Activated gamma-delta T cell treated with Interleukin-2 at 50 U/mL for 16 hours (primary cell): ENCODE measurements around the gene KRTAP10-5.
"Not testable (repeated sequence)": the region's sequence is repeated elsewhere in the genome, so short reads cannot be mapped to it uniquely, and the experiment has no call there.

ENCODE experiments used
- DNase-seq: peaks from one replicate; pipeline ENCODE4 v3.0.0-alpha.2; 2020

KRTAP10-5 gene

GRCh38 chr21:44571296-44571695 is 9.1 kb downstream of the KRTAP10-5 start:
- no peak for DNase-seq

- DNase-seq: no peak
Observed at GRCh38 chr21:44569861-44570517, 10.4 kb downstream of the KRTAP10-5 start.

DNA sequence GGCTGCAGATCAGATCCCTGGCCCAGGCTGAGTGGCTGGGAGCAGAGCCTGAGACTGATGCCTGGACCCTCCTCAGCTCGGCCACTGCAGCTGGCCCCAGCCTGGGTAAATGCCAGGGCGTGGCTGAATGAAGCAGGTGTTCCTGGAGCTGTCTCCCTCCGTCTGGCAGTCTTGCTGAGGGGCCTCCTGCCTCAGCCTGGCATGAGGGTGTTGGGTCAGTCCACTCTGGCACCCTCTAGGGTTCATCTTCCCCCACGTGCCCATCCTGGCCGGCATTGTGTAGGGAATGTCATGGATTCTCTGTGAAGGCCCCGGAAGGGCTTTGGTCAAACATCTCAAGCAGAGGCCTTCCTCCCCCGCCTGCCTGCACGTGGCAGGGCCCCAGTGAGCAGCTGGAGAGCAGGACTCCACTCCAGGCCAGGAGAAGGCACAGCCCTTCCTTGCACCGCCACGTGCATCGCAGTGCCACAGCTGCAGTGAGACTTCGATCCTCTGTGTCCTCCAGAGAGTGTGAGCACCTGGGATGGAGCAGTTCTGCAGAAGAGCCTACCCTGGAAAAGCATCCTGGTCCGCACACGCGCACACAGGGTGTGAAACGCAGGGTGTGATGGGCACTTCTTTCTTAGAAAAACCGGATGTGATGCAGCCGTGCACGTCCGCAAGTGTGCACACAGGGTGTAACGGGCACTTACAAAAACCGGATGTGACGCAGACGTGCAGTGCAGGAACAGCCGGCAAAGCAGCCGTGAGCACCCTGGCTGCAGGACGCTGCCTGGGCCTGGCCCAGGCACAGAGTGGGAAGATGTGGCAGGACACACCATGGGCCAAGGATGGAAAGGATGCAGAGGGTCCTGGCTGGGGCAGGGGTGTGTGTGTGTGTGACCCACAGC is 11.5 kb downstream of the KRTAP10-5 start:
- no peak for DNase-seq

- DNase-seq: no peak
Observed at GRCh38 chr21:44568261-44568660, 12.1 kb downstream of the KRTAP10-5 start.

DNA sequence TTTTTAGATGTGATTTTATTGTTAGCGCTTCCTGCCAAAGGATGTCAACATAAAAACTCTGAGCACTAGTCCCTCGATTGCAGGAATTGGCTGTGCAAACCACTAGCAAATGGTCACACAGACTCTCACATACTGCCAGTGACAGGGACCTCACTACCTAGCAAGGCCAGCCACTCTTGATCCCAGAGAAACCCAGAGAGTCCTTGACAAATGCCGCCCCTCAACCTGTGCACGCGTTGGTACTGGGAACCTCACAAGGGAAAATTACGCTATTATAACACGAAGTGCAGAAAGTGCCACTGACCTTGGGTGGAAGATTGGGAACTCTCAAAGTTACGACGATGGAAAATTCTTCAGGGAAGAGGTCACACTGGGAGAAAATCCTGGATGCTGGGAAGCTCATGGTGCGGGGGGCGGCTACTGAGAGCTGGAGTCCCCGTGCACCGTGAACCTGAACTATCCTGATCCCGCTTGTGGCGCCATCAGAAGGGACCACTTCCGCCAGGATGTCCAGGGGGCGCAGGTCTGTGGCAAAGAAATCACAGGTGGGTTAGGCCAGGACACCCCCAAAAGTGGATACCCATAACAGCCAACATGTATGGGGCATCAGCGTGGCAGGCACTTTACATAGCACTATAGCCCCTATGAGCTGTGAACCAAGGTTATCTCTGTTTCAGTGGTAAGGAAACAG is 12.8 kb downstream of the KRTAP10-5 start:
- DNase-seq: no peak

DNA sequence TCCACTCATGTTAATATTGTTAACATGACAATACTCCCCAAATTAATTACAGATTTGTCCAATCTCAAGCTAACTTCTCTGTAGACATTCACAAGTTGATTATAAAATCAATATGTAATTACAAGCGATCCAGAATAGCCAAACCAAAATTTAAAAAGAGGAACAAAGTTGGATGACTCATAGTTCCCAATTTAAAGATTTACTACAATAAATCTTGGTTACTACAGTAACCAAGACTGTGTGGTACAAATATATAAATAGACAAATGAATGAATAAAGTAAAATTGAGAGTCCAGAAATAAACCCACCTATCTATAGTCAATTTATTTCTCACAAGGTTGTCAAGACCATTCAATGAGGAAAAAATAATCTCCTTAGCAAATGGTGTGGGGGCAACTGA is 14.0 kb downstream of the KRTAP10-5 start:
- no peak for DNase-seq

- DNase-seq: no peak
Observed at GRCh38 chr21:44564886-44565598, 15.4 kb downstream of the KRTAP10-5 start.

DNA sequence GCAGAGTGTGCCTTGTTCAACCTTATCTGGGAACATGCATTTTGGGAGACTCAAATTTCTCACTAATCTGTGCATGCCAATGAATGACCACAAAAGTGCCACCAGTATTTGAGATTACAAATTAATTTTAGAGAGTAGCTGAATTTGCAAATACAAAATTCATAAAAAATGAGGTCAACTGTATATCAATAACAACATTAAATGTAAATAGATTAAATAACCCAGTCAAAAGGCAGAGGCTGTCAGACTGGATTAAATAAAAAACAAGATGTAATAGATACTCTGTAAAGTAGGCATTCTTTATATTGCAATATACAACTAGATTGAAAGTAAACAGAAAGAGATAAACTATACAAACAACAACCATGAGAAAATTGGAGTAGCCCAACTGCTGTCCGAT is 16.3 kb downstream of the KRTAP10-5 start:
- DNase-seq: no peak

GRCh38 chr21:44558695-44559094 is 21.7 kb downstream of the KRTAP10-5 start, which contains the start of gene KRTAP10-3:
Gene KRTAP10-3 (minus strand): TSS chr21:44558795. CDS start chr21:44558715, 80 bp downstream.
- DNase-seq: no peak

DNA sequence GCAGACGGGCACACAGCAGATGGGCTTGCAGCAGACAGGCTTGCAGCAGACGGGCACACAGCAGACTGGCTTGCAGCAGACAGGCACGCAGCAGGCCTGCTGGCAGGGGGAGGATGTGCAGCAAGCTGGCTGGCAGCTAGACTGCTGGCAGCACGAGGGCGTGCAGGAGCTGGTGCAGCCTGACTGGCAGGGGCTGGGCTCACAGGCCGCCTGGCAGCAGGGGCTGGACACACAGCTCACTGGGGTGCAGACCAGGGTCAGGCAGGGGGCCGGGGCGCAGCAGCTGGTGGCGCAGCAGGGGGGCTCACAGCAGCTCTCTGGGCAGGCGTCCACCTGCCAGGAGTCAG is 22.1 kb downstream of the KRTAP10-5 start:
- DNase-seq: not testable (repeated sequence)

GRCh38 chr21:44557491-44558328 is 22.7 kb downstream of the KRTAP10-5 start:
- no peak for DNase-seq

DNA sequence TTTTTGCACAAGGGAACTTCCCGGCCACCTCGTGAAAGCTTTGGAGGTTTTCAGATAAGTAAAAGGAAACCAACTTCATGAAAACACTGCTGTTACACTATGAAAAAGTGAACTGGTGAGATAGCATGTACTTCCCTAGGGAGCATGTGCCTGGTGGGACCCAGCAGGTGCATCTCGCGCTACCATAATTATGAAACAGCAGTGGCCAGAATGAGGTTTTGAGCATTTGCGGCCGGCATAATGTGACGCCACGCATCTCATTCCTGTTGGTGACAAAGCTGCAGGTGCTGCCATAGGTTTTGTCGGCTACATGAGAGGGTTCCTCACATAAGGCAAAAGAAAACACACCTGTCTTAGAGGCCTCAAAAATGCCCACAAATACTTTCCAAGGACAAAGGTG is 23.5 kb downstream of the KRTAP10-5 start:
- DNase-seq: no peak

GRCh38 chr21:44555200-44555875 is 25.1 kb downstream of the KRTAP10-5 start:
- DNase-seq: no peak

- no peak for DNase-seq
Observed at GRCh38 chr21:44552681-44553080, 27.7 kb downstream of the KRTAP10-5 start.

- no peak for DNase-seq
Observed at GRCh38 chr21:44552136-44552535, 28.3 kb downstream of the KRTAP10-5 start.

GRCh38 chr21:44551340-44551961 is 29.0 kb downstream of the KRTAP10-5 start, which contains the start of gene KRTAP10-2:
Gene KRTAP10-2 (minus strand): TSS chr21:44551505. CDS start chr21:44551458, 47 bp downstream.
- DNase-seq: no peak

GRCh38 chr21:44550807-44551206 is 29.6 kb downstream of the KRTAP10-5 start:
- DNase-seq: no peak

DNA sequence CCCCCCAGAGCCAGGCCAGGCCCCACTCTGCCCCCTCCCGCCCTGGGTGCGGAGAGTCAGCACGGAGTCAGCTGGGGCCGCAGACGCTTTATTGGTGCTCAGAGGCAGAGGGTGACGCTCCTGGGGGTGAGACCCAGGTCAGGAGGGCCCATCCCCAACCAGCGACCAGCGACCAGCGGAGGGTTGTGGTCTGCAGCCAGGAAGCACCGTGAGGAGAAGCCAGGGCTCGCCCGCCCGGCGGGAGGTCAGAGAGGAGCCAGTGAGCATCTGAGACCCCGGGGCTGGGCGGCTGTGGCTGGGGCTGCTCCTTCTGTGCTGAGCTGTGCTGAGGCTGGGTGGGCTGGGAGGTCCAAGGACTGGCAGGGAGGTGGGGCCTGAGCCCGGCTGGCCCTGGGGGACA is 30.1 kb downstream of the KRTAP10-5 start:
- not testable (repeated sequence) for DNase-seq

- DNase-seq: no peak
Observed at GRCh38 chr21:44549525-44550211, 30.7 kb downstream of the KRTAP10-5 start.

DNA sequence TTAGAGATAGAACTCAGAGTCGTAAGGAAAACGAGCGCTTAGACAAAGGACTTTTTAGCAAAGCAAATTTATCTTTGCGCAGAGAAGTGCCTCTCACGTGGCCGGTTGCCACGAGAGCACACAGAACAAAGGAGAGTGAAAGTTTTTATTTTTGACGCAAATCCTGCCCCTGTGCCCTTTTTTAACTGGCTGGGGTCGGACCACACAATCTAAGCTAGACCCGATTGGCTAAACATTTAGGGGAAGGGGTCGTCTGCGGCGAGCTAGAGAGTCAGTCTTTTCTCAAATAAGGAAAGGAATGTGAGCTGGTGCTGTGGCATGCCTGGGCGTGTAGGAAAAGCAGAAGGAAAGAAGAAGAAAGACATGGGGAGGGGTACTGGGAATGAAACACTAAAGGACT is 31.5 kb downstream of the KRTAP10-5 start:
- no peak for DNase-seq
